COLO829 (cell line): ENCODE measurements around the gene KRT86.
"Not testable (repeated sequence)": the region's sequence is repeated elsewhere in the genome, so short reads cannot be mapped to it uniquely, and the experiment has no call there.

Source experiments
- DNase-seq: peaks from one replicate; pipeline ENCODE4 v3.0.0; 2012; ENCODE audit warnings: low spot score

The KRT86 gene

DNA sequence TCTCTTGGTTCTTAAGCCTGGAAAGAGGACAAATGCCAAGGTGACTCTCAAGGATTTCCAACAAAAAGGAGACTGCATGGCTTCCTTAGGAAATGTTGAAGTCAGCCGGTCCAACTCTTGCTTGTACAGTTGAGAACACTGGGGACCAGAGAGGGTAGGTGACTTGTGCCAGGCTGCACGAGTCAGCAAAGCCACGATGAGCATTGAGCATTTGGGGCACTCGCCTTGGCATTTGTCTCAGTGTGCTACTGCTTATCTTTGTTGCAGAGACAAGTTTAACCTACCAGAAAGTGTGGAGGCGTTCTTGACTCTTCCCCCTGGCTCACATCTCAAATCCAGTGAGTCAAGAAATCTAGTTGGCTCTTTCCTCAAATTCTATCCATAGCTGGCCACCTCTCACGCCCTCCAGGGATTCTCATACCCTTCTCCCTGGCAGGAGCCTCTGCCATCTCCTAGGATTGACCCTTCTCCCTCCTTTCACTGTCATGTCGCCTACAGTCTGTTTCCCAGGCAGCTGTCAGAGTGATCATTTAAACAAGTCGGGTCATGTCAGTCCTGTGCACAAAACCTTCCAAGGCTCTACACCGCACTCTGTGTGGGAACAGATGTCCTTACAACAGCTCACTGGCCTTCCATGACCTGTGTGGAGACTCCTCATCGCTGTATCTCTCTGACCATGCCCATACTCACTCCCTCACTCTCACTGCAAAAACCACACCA is 64.0 kb downstream of the KRT86 start:
- DNase-seq = no peak

DNA sequence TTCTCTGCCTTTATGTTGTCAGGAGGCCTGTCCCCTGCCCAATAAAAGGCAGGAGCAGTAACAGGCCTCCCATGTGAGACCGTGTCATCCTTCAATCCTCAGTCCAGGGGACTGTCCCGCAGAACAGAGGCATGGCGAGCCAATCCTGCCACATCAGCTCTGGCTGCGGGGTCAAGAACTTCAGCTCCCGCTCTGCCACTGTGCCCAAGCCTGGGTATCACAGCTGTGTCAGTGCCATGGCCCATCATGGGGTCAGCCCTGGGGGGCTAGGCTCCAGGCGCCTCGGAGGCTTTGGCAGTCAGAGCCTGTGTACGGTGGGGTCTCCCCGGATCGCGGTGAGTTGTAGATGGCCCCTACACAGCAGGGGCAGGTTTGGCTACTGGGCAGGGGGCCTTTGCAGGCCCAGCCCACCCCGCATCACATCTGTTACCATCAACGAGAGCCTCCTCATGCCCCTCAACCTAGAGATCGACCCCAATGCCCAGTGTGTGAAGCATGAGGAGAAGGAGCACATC is 66.7 kb downstream of the KRT86 start:
- DNase-seq = no peak

DNA sequence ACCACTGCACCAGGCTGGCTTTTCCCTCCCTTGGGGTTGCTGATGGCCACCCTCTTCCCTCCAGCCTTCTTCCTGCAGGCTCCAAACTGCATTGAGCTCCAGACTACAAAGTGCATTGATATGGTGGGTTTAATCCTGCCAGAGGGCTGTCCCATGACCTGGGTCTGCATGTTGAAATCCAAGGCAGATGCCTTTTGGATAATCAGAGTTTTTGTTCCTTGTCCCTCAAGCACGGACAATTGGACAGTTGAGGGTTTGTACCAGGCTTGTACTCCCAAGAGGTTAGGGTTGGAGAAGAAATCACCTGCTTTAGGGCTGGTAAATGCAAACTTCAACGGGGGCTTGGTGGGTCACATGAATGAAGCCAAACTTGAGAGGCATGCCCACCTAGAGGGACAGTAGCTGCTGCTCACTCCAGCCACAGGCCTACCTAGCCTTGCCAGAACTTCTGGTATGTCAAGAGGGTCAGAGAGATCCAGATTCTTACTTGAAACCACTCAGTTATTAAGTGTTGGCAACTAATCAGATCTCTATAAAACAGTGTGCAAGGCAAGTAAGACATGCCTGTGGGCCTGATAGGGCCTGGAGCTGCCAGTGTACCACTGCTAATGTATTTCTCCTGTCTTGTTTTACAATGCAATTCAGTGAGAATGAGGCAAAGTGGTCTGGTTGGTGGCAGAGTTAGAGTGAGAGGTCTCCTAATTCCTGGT is 68.5 kb downstream of the KRT86 start:
- DNase-seq = no peak

DNA sequence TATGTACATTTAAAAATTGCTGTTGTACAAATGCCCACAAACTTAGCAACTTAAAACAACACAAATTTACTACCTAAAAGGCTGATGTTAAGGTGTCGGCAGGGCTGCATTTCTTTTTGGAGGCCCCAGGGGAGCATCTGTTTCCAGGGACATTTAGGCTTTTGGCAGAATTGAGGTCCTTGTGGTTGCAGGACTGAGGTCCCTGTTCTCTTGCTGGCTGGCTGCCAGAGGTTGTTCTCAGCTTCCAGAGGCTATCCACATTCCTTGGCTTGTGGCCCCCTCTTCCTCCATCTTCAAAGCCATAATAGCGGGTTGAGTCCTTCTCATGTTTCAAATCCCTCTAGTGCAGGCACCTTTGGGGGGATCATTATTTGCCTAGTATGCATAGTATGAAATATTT is 69.1 kb downstream of the KRT86 start:
- no peak for DNase-seq

DNA sequence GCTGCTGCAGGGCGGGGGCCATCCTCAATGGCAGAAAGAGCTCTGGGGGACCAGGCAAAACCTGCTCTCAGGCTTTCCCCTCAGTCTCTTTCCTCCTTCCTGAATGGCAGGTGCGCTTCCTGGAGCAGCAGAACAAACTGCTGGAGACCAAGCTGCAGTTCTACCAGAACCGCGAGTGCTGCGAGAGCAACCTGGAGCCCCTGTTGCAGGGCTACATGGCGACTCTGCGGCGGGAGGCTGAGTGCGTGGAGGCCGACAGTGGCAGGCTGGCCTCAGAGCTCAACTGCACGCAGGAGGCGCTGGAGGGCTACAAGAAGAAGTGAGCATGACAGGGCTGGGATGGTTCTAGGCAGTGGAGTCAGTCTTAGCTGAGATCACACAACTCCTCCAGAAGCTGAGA is 69.7 kb downstream of the KRT86 start:
- no peak for DNase-seq

DNA sequence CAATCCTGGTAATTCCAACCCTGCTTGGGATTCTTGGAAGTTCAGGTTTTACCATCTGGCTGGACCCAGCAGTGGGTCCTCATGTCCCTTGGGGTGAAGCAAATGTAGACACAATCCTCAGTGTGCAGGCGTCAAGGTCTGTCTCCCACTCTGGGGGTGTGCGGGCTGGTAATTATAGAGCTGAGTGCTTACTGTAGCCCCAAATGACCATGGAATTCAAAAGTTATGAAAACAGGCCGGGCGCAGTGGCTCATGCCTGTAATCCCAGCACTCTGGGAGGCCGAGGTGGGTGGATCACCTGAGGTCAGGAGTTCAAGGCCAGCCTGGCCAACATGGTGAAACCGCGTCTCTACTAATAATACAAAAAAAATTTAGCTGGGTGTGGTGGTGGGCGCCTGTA is 70.6 kb downstream of the KRT86 start:
- DNase-seq = not testable (repeated sequence)

DNA sequence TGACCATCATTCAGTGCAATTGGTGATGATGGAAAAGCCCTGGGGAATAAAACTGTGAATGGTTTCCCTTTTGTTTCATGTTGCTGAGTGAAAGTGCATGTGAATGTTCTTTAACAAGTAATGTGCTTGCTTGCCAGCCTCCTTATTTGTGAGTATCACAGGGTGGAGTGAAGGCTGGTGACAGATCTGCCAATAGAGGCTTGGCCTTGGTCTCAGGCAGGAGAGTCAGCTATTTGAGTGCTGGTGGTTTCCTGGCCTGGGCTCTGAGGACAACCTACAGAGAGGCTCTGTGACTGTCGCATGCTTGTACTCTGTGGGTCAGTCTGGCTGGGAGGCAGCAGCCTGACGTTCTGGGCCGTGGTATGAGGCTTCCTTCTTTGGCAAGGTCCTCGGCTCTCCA is 72.1 kb downstream of the KRT86 start:
- no peak for DNase-seq

DNA sequence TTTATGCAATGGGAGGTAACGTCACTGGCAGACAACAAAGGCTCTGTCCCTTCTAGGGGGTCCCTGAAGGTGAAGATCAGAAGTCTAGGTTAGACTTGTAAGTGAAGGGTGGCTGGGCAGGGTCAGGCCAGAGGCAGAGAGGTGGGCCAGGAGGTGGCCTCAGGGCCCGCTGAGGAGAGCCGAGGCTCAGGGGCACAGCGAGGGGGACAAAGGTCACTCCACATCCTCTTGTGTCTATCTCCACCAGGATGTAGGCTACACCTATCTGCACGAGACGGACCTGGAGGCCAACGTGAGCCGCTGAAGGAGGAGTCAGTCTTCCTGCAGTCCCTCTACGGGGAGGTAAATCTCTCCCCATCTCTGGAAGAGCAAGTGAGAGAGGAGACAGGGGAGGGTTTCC is 72.6 kb downstream of the KRT86 start:
- DNase-seq = no peak

DNA sequence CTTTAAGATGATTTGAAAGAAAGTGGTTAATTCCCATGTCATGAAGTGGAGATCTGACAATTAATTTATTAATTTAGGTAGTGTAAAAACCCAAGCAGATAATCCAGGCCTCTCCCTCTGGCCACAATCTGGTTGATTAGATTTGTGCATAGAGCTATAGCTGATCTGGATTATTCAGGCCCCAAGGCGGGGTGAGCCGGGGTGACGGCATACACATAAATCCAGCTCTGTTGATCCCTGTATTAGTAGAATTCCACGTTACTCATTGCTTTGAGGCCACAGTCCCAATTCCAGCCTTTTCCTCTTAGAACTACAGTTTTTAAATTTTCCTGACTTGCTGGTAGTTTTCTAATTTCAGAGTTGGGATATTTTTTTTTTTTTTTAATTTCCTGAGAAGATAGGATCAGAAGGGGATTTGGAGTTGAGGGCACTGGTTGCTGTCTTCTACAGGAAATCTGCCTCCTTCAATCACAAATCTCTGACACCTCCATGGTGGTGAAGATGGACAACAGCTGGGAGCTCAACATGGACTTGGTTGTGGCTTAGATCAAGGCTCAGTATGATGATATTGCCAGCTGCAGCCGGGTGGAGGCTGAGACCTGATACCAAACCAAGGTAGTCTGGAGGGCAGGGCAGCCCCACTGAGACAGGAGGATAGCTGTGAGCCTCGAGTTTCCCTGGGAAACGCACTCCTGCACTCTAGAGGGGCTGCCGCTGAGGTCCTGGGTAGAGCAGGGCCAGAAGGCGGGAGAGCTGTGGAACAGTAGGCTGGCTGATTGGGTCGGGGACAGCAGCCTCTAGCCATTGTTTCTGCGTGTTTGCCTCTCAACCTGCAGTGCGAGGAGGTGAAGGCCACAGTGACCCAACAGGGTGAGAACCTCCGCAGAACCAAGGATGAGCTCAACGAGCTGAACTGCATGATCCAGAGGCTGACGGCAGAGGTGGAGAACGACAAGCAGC is 73.4 kb downstream of the KRT86 start:
- DNase-seq = no peak

DNA sequence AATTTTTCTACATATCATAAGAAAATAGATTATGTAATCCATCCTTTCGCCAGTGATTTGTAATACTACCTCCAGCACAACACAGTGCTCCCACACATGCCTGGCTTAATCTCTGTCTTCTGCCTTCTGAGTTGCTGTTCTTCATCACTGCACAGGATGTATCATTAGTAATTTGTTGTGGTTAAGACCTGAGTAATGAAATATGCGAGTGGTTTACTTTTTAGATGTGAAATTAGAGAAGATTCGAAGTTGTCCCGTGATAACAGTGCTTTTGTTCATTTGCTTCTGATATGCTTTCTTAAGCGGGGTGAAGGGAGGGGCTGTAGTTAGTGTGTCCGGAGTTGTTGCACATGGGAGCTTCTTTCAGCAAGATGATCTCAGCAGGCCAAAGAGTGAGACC is 74.8 kb downstream of the KRT86 start:
- DNase-seq = no peak

DNA sequence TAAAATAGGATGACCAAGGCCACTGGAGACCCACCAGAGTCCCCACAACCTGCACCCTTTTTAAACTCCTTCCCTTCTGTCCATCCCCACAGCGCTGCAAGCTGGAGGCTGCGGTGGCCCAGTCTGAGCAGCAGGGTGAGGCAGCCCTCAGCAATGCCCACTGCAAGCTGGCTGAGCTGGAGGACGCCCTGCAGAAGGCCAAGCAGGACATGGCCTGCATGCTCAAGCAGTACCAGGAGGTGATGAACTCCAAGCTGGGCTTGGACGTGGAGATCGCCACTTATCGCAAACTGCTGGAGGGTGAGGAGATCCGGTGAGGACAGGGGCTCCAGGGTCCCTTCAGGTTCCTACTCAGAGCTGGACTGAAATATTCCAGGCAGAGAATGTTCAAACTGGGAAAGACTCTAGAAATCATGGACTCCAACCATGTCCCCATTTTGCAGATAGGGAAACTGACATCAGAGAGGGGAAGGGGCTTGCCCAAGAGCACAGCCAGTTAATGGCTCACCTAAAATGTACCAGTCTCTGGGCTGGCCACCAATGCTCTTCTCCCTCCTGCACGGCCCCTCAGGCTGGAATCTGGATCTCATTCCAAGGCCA is 75.7 kb downstream of the KRT86 start:
- DNase-seq = no peak

DNA sequence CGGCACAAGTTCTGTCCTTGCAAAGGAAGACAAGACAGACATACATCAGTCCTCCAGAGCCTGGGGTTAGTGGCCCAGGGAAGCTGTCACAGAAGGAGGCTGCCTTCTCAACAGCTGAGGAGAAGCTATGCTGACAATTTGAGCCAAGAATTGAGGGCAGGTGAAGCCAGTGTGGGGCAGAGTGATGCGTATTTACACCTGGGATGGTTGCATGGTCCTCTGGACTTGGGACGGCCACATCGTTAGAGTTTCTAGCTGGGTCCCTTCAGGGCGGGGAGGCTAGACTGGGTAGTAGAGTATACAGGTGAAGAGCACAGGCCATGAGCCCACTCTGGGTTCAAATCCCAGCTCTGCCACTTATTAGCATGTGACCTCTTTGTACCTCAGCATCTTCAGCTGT is 76.3 kb downstream of the KRT86 start:
- DNase-seq = no peak

DNA sequence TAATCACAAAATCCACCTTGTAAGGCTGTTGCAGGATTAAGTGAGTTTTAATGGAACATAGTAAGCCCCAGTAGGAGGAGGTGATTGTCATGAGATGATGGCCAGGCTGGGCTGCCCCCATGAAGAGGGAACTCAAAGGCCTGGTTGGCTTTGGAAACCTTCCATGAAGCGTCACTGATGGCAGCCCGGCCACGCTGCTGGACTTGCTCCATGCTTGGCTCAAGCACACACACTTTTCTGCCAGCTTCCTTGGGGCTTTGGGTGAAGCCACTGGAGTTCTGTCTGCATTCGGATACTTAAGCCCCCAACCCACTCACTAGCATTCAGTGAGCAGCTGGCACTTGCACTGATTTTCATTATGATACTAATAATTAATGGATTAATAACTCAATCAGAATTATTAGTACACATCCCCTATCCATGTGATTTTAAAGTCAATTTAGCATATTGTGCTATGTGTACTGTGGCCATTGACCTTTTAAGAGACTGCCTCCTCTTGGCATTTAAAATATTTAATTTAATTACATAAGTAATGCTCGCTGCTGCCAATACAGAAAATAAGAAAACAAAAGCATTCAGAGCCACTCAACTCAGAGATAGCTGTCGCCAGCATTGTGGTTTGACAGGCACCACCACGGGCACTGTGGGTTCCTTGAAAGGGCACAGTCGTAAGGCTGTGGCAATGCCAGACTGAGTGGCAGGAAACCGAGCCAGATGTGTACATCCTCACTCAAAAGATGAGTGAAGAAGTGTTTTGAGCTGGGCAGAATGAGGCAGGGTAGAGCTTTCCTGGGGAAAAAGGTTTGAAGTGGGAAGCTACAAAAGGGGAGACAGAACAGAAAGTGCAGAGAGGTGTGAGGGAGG is 77.0 kb downstream of the KRT86 start:
- DNase-seq = no peak

DNA sequence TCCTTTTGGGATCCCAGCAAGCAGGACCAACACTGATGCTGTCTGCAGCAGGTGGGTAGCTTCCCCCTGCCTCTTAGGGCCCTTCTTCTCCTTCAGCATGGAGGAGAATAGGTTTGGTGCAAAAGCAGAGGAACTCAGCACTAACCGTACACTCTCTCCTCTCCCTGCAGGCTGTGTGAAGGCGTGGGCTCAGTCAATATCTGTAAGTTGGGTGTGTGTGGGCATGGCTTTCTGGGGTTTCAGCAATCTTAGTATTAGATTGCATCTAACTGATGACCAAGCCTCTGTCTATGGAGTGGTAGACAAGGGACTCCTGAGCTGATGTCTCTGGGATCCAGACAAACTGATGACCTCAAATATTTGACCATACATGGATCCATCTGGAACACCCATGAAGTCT is 78.5 kb downstream of the KRT86 start:
- DNase-seq = no peak

DNA sequence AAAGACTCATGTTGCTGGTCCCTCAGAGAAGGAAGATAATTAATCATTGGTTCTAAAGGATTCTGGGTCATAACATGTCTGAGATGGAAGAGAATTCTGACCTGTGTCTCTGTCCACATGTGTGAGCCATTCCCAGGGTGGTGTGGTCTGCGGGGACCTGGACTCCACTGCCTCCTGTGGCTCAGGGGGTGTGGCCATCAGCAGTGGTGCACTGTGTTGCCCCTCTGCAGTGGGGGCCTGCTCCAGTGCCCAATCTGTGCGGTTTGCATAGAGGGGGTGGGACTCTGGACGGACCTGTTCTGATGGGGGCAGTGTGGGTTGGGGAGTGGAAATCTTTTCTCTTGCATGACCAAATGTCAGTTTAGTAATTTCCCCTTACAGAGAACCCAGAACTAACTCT is 79.3 kb downstream of the KRT86 start:
- no peak for DNase-seq

DNA sequence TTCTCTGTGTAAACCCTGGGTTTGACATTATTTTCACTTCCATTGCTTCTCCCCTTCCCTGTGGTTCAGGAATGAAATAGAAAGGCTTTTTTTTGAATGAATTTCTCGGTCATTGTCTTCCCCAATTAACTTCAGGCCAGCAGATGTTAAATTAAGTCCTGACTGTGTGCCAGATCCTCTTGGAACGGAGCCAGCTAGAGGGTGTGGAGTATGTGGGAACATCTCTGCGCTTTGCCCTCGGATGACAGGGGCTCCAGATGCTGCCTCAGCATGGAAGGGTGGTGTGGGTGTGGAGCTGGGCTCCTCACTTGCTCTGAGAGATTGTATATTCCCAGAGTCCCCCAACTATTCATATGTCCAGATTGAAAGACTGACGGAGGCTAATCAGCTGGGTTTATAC is 79.8 kb downstream of the KRT86 start:
- DNase-seq = no peak

DNA sequence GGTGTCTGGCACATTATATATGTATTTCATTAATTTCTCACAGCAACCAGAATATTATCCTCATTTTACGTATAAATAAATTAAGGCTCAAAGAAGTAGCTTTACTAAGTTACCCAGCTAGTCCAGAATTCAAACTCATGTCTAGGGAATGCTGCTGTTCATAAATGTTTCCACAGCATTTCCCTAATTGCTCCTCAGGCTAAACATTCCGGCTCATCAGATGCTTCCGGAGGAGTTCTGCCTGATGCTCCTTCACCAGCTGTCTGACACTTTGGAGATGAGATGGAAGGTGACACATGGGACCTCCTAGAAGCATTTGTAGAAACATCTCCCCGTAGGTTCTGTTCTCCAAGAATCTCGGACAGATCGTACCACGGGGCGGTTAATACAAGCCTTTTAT is 80.7 kb downstream of the KRT86 start:
- DNase-seq = no peak

DNA sequence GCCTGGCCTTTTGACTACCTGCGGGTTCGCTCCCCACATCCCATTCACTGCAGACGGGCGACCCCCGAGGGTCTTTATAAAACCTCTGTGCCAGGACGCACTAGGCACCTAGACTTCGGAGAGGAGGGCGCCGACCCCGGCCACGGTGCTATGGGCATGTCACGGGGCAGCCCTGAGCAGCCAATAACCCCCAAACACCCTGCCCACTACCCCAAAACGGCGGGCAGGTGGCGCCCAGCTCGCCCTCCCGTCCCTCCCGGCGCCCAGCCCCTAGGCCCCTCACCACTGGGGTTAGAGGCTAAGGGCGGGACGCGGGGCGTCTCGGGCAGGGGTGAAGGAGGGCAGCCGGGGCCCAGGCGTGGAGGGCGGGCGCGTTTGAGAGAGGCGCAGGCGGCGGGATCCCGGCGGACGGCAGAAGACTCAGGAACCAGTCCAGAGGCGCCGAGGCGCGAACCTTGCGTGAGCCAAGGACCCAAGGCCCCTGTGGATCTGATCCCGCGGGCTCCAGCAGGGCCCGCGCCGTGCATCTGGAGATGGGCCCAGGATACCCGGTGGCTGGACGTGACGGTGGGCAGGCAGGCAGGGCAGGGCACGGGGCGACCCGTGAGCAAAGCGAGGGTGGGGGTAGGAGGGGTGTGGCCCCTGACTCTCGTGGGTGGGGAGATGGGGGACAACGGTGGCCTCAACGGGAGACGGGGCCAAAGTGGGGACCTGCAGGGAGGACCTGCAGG is 81.8 kb downstream of the KRT86 start:
- no peak for DNase-seq

DNA sequence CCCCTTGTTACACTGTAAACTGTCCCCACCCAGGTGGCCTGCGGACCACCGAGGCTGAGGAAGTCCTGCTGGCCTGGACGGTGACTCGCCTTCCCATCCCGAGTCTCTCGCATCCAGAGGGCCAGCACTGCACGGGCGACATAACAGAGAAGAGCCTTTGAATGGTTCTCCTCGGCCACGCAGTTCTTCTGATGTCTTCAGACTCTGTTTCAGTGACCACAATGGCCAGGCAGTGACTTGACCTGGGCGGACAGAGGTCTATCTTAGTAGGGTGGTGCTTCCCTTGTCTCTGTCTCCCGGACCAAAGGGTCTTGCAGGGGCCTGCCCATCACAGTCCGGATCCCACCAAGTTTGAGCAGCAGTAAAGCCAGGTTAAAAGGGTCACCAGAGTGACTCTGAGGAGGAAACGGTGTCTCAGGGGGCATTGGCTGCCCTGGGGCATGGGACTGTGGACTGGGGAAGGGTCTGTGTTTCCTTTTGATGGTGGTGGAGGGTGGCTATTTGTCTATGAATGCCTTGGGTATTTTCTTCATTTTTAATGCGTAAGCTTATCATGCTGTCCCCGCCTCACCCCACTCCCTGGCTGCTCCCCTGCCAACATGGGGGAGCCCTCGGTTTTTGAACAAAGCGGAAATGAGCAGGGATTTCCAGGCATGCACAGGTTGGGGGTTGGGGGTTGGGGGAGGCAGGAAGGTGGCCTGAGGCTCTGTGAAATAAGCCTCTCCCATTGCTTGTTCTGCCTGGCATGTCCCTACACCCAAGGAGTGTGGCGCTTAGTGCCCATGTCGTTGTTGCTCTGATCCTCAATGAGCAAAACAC is 82.5 kb downstream of the KRT86 start:
- no peak for DNase-seq
